H1 (cell line): ENCODE data around the gene PRKCD.

ENCODE experiments used
- ASH2L ChIP-seq: fragments of 200-600, 300-600 bp; sonication (generic); IDR thresholded peaks from one replicate; pipeline ENCODE4 v1.7.1; 2017; ENCODE audit warnings: low read length
- CREB1 ChIP-seq: IDR thresholded peaks from 2 replicates; pipeline ENCODE4 v1.6.1; 2012; ENCODE audit warnings: inconsistent platforms
- CTCF ChIP-seq, 3 experiments: IDR thresholded peaks; 1 replicate in 2 of 3; 2 replicates in 1 of 3; pipeline versions ENCODE4 v1.5.1 to v1.6.1; 2011; ENCODE audit warnings: low read length in 3 of 3, mild to moderate bottlenecking in 3 of 3, inconsistent platforms in 2 of 3, low read depth in 1 of 3, moderate library complexity in 1 of 3; ENCODE audit not compliant: insufficient read depth in 1 of 3; ENCODE audit errors: control extremely low read depth in 1 of 3
- GABPA ChIP-seq: IDR thresholded peaks from 2 replicates; pipeline ENCODE4 v1.6.1; 2011; ENCODE audit warnings: mild to moderate bottlenecking, low read length, moderate library complexity, borderline replicate concordance; ENCODE audit not compliant: insufficient read depth
- HDAC2 ChIP-seq, 2 experiments: fragments of 300-600 bp in 1 of 2; sonication (generic) in 1 of 2; IDR thresholded peaks; 2 replicates each; pipeline ENCODE4 v1.6.1; 2011 to 2012; ENCODE audit warnings: low read depth in 2 of 2, low read length in 2 of 2, mild to moderate bottlenecking in 2 of 2, moderate library complexity in 2 of 2, borderline replicate concordance in 1 of 2, inconsistent platforms in 1 of 2
- POLR2A ChIP-seq, 2 experiments: IDR thresholded peaks; 1 replicate in 1 of 2; 2 replicates in 1 of 2; pipeline ENCODE4 v1.6.1; 2011; ENCODE audit warnings: low read depth in 2 of 2, low read length in 2 of 2, mild to moderate bottlenecking in 2 of 2; ENCODE audit errors: control extremely low read depth in 1 of 2
- RAD21 ChIP-seq, 2 experiments: IDR thresholded peaks in 1 of 2; conservative IDR thresholded peaks in 1 of 2; 2 replicates each; pipeline ENCODE4 v1.6.1; 2011; ENCODE audit warnings: low read depth in 2 of 2, low read length in 2 of 2, improper control_type of control experiment in 1 of 2, inconsistent platforms in 1 of 2, mild to moderate bottlenecking in 1 of 2, moderate library complexity in 1 of 2
- SAP30 ChIP-seq: fragments of 300-600 bp; sonication (generic); IDR thresholded peaks from 2 replicates; pipeline ENCODE4 v1.7.1; 2012; ENCODE audit warnings: low read length, moderate library complexity, mild to moderate bottlenecking, inconsistent platforms; ENCODE audit not compliant: insufficient read depth, insufficient replicate concordance
- SIN3A ChIP-seq, 2 experiments: IDR thresholded peaks in 1 of 2; conservative IDR thresholded peaks in 1 of 2; 2 replicates each; pipeline ENCODE4 v1.6.1; 2011 to 2012; ENCODE audit warnings: low read length in 2 of 2, improper control_type of control experiment in 1 of 2, low read depth in 1 of 2, mild to moderate bottlenecking in 1 of 2
- TBP ChIP-seq: IDR thresholded peaks from 2 replicates; pipeline ENCODE4 v1.6.1; 2011; ENCODE audit warnings: low read depth, low read length, improper control_type of control experiment
- TF ChIP-seq, protein P1 (sequence below): IDR thresholded peaks from 2 replicates; pipeline ENCODE4 v1.6.1; 2011; ENCODE audit warnings: low read length, improper control_type of control experiment
- TF ChIP-seq, protein P2 (sequence below): IDR thresholded peaks from 2 replicates; pipeline ENCODE4 v1.6.1; 2012; ENCODE audit warnings: inconsistent platforms

DNA sequence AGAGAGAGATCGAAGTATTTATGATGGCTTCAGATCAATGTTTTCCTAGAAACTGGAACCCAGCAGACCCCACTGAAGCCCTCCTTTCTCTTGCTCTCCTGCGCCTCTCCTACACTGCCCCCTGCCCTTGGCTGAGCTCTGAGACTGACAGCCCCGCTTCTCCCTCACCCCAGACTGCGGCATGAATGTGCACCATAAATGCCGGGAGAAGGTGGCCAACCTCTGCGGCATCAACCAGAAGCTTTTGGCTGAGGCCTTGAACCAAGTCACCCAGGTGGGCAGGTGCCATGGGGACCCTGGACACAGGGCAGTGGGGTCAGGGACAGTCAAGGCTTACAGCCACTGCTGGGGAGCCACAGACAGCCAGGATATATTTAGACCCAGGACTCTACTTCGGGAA, 23.7 kb downstream of the PRKCD start:
- no peak for TF ChIP-seq SIN3A (conservative IDR thresholded peaks at IDR 0.05 in 1 of 2, IDR thresholded peaks at IDR 0.05 in 1 of 2; ENCODE audit: low read depth in 1 of 2, low read length in 2 of 2)
- no peak for TF ChIP-seq CTCF (IDR thresholded peaks at IDR 0.05; ENCODE audit: control extremely low read depth in 1 of 3, insufficient read depth in 1 of 3, low read depth in 1 of 3, low read length in 3 of 3)
- no peak for TF ChIP-seq CREB1
- no peak for TF ChIP-seq ASH2L
- TF ChIP-seq TBP: no peak
- TF ChIP-seq, protein P1, sequence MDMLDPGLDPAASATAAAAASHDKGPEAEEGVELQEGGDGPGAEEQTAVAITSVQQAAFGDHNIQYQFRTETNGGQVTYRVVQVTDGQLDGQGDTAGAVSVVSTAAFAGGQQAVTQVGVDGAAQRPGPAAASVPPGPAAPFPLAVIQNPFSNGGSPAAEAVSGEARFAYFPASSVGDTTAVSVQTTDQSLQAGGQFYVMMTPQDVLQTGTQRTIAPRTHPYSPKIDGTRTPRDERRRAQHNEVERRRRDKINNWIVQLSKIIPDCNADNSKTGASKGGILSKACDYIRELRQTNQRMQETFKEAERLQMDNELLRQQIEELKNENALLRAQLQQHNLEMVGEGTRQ: no peak
- TF ChIP-seq RAD21 (IDR thresholded peaks at IDR 0.05 in 1 of 2, conservative IDR thresholded peaks at IDR 0.05 in 1 of 2; ENCODE audit: low read depth in 2 of 2, low read length in 2 of 2): peak in 1 of 2 experiments; percentile 17; a peak in 1 of 4 replicates
- no peak for TF ChIP-seq HDAC2 (IDR thresholded peaks at IDR 0.05; ENCODE audit: borderline replicate concordance in 1 of 2, low read depth in 2 of 2, low read length in 2 of 2)
- TF ChIP-seq GABPA: no peak
- no peak for TF ChIP-seq SAP30
- no peak for TF ChIP-seq POLR2A (IDR thresholded peaks at IDR 0.05; ENCODE audit: control extremely low read depth in 1 of 2, low read depth in 2 of 2, low read length in 2 of 2)
- TF ChIP-seq, protein P2, sequence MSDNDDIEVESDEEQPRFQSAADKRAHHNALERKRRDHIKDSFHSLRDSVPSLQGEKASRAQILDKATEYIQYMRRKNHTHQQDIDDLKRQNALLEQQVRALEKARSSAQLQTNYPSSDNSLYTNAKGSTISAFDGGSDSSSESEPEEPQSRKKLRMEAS: no peak
